ENCODE results near the gene EPOP.

EPOP gene

DNA sequence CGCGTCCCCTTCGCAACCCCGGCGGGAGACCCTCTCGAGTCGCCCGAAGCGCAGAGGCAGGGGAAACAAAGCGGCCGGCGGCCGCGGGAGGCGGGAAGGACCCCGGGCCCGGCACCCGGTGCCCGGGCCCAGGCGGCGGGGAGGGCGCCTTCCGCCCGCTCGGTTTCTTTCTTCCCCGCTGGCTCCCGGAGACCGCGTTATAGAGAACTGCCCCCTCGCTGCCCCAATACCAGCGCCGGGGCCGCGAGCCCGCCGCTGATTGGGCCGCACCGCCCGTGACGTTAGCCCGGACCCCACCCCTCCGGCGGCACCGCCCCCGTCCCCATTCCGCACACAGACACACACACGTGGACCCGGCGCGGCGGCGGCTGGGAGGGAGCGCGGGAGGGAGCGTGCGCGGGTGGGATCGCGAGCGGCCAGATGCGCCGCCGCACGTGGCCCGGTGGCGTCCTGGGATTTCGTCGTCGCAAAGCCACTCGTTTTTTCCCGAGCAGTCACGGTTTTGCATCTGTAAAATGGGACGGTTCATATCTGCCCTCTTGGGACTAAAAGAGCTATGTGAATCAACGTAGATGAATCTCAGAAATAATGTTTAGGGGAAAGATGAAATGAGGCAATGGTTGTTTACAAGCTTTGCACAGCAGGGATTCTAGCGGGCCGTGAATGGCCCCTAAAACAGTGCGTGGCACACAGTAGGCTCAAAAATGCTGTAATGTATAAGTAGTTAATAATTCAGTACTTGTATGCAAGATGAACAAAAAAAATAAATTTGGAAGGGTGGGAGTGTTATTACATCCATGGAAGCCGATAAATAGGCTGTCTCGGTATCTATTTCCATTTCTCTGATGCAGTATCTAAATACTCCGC lies at the start of gene EPOP:
TSS of gene EPOP (minus strand) at position 209 of the 867 bp plus-strand sequence. CDS start 462 bp downstream, outside the sequence.
- peak; percentile 91 for DNase-seq (ENCODE audit: low spot score)

DNA sequence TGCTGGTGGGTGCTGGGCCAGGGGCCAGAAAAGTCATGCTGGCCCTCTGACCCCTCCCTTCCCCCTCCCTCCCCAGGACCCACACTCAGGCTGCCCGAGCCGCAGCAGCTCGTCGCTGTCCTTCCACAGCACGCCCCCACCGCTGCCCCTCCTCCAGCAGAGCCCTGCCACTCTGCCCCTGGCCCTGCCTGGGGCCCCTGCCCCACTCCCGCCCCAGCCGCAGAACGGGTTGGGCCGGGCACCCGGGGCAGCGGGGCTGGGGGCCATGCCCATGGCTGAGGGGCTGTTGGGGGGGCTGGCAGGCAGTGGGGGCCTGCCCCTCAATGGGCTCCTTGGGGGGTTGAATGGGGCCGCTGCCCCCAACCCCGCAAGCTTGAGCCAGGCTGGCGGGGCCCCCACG lies 47.0 kb upstream of the EPOP start:
- no peak for DNase-seq (ENCODE audit: low spot score)

DNA sequence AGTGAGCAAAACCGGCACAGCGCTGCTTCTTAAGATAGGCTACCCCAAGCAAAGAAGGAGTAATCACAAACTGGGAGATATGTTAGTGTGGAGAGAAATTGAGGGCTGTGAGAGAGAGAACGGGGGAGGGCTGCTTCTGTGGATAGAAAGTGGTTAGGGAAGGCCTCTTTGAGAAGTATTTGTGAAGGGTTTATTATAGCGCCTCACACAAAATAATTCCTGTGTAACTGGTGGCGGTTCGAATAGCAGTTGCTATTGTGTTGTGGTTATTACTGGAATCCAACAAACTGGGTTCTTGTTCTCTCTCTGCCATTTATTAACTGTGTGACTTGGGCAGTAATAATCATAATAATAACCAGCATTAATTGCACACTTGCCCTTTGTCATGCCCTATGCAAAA lies 46.2 kb upstream of the EPOP start:
- no peak for DNase-seq (ENCODE audit: low spot score)

DNA sequence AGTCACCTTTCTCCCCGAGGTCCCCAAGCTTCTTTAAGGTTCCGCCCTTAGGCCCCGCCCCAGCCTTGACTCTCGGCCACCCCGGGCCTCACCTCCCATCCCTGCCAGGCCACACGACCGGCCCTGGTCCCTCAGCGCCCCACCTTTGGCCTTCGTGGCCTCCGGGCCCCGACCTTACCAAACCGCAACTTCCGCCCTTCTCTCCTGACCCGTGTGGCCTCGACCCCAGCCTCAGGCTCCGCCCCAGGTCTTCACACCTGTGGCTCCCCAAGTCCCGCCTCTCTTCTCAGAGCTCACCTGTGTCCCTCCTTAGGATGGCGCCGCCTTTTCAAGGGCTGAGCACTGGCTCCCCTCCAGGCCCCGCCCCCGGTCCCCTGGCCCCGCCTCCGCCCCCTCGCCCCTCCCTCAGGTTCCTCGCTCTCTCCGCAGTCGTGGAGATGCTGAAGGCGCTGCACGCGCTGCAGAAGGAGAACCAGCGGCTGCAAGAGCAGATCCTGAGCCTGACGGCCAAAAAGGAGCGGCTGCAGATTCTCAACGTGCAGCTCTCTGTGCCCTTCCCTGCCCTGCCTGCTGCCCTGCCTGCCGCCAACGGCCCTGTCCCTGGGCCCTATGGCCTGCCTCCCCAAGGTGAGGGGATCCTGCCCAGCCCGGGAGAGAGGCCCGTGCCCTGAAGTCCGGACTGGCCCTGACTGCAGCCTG lies 45.3 kb upstream of the EPOP start:
- no peak for DNase-seq (ENCODE audit: low spot score)

DNA sequence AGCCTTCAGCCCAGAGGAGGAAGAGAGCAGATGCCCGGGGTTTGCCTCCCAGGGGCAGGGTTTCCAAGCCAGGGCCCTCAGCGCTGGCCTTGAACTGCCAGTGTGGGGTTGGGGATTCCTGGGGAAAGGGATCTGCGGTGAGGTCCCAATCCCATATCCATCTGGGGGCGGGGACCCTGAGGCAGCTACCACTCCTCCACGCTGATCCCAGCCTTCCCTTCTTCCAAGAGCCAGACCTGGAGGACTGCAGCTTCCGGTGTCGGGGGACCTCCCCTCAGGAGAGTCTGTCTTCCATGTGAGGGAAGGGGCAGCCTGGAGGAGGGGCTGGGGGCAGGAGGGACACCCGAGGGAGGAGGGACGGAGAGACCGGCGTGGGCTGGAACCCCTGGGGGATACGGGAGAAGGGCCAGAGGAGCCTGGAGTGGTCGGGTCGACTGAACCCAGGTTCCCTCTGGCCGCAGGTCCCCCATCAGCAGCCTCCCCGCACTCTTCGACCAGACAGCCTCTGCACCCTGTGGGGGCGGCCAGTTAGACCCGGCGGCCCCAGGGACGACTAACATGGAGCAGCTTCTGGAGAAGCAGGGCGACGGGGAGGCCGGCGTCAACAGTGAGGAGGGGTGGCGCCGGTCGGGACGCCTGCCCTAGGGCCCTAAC lies 44.7 kb upstream of the EPOP start:
- no peak for DNase-seq (ENCODE audit: low spot score)

DNA sequence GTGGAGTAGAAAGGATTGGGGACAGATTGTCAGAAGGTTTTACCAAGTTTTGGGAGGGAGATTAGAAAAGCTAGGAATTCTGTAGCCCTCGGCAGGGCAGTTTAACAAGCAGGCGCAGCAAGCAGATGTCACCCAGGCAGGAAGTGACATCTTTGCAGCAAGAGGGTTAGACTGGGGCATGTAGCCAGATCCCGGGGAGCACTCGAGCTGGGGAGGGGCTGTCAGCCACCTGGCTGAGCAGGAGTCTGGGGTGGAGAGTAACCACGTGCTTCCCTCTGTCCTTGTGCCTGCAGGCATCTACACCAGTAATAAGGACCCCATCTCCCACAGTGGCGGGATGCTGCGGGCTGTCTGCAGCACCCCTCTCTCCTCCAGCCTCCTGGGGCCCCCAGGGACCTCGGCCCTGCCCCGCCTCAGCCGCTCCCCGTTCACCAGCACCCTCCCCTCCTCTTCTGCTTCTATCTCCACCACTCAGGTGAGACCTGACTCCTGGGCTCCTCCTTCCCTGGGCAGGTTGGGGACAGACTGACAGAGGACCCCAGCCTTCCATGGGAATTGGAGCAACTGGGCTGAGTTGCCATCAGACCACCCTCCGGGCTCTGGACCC lies 42.5 kb upstream of the EPOP start:
- no peak for DNase-seq (ENCODE audit: low spot score)

DNA sequence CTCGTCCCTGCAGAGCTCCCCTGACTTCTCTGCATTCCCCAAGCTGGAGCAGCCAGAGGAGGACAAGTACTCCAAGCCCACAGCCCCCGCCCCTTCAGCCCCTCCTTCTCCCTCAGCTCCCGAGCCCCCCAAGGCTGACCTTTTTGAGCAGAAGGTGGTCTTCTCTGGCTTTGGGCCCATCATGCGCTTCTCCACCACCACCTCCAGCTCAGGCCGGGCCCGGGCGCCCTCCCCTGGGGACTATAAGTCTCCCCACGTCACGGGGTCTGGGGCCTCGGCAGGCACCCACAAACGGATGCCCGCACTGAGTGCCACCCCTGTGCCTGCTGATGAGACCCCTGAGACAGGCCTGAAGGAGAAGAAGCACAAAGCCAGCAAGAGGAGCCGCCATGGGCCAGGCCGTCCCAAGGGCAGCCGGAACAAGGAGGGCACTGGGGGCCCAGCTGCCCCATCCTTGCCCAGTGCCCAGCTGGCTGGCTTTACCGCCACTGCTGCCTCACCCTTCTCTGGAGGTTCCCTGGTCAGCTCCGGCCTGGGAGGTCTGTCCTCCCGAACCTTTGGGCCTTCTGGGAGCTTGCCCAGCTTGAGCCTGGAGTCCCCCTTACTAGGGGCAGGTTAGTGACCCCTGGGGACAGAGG lies 41.7 kb upstream of the EPOP start:
- no peak for DNase-seq (ENCODE audit: low spot score)

DNA sequence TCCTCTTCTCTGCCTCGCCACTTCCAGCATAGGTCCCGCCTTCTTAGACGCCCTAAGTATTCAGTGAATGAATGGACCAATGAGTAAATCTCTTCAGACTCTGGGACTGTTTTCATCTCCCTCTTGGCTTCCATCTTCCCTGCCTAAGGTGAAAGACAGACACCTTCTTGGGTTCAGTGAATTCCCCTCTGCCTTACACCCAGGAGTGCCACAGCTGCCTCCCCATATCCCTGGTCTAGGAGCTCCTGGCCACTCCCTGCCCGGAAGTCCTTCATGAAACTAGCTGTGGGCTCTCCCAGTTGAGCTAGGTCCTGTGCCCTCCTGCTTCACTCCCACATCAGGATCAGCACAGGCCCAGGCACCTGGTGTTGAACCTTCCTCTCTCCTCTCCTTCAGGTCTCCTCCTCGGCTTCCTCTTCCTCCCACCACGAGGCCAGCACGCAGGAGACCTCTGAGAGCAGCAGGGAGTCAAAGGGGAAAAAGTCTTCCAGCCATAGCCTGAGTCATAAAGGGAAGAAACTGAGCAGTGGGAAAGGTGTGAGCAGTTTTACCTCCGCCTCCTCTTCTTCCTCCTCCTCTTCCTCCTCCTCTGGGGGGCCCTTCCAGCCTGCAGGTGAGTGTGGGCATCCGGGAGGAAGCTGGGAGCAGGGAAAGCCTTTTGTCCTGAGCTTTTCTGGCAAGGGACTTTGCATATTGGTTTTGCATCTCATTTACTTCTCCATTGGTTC lies 40.6 kb upstream of the EPOP start:
- no peak for DNase-seq (ENCODE audit: low spot score)

DNA sequence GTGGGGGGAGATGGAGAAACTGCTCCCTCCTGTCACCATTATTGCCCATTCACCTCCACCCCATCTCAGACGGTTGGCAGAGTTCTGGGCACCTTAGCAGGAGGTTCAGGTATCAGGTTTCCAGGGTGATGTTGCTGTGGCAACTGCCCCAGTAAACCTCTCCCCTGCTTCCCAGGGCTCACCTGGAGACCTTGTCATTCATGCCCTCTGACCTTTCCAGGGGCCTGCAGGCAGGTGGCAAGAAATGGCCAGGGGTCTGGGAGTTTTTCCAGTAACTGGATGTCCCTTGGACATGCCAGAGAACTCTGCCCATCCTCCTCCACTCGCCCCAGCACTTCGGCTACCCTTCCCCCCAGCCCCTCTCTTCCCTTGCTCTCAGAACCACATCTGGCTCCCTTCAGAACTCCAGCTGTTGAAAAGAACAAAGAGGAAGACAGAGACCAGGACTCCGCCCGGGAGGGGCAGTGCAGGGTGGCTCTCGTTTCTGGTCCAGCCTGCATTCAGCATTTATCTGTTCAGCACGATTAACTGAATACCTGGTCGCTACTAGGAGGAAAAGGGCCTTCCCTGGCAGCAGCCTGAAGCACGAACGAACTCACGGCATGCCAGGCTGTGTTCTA lies 38.8 kb upstream of the EPOP start:
- DNase-seq (ENCODE audit: low spot score), result no peak

DNA sequence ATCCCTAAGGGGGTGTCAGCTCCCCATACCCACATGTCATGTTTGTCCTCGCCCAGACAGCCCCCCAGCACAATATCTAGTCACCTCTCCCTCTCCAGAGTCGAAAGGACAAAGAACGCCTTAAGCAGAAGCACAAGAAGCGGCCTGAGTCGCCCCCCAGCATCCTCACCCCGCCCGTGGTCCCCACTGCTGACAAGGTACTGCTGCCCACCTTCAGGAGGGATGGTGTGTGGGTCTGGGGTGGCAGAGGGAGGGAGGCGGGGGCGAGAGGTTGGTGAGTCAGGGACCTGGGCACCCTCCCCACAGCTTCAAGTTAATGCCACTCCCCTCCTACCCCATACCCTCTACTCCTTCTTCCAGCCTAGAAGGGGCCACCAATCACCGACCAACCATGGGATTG lies 37.8 kb upstream of the EPOP start:
- DNase-seq (ENCODE audit: low spot score), result no peak

DNA sequence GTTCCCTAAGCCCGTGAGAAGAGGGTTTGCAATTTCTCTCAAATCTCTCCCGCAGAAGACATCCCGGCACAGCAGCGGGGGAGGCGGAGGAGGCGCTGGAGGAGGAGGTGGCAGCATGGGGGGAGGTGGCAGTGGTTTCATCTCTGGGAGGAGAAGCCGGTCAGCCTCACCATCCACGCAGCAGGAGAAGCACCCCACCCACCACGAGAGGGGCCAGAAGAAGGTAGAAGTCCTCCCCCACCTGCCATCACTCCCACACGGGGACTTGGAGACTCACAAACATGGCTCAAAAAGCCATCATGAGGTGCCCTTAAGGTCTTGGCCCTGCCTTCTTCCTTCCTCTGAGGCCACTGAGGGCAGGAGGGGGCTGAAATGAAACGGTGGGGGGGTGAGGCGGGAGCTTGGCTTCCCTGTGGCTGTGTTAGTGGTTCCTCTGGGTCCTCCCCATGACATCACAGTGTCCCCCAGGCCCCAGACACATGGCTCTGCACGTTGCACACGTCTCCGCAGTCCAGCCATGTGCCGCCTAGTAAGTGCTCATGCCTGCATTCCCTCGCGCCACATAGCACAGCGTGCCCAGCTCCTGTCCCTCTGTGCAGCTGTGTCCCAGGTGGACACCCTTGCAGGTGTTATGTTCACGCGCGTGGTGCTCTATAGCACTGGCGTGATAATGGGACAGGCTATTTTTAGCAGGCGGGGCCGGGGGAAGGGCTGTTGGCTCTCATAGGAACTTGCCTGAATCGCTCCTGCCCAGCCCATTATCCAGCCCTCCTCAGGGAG lies 37.2 kb upstream of the EPOP start:
- no peak for DNase-seq (ENCODE audit: low spot score)

DNA sequence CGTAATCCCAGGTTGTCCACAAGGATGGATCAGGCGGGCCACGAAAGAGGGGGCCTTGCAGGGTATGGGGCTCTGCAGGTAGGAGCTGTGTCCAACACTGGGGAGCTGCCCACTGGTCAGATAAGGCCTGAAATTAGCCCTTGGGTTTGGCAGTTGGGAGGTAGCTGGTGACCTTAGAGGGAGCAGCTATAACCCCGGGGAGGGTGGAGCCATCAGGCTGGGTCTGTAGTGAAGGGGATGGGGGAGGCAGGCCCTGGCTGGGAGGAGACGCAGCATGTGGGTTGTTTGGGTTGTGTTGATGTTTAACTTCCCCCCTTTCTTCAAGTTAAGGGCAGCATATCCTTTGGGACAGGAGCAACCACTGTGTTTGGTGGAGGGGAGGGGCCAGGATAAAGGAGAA lies 36.2 kb upstream of the EPOP start:
- DNase-seq (ENCODE audit: low spot score), result no peak

DNA sequence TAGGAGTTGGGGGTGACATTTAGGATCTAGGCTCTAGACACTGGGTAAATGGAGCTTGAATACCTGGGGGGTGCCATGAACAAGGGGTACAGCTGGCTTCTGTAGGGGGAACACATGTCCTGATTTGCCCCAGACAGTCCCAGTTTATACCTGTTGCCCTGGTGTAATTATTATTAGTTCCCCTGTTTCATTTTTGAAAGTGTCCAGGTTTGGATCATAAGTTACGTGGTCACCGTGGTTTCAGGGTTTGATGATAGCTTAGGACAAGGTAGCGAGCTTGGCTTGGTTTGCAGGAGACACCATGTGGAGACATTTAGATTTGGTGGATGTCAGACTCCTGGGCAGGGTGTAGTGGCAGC lies 35.8 kb upstream of the EPOP start:
- DNase-seq (ENCODE audit: low spot score), result no peak

DNA sequence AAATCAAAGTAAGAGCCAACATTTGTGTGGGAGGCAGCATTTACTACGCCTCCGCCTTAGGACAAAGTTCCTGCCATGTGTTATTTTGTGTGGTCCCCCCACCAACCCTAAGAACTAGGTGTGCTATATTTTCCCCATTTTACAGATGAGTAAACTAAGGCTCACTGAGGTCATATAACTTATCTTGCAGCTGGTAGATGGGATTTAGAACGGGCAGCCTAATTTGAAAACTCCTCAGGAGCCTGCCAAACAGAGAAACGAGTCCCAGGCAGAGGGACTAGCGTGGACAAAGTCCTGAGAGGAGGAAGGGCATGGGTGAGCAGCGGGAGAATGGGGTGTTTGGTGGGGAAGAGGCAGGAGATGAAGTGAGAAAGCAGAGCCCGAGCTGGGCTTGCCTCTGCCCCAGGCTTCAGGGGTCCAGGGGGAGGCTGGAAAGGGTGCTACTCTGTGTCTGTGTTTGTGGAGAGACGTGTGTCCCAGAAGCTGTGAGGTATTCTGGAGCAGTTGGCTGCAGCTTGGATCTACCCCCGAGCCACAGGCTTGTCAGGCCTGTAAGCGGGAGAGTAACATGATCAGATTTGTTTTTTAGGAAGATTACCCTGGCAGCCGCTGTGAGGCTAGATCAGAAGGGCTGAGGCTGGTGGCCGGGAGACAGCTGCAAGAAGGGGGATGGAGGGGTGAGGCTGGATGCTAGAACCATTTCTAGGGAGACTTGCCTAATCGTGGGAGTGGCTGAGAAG lies 35.3 kb upstream of the EPOP start:
- DNase-seq (ENCODE audit: low spot score), result no peak

DNA sequence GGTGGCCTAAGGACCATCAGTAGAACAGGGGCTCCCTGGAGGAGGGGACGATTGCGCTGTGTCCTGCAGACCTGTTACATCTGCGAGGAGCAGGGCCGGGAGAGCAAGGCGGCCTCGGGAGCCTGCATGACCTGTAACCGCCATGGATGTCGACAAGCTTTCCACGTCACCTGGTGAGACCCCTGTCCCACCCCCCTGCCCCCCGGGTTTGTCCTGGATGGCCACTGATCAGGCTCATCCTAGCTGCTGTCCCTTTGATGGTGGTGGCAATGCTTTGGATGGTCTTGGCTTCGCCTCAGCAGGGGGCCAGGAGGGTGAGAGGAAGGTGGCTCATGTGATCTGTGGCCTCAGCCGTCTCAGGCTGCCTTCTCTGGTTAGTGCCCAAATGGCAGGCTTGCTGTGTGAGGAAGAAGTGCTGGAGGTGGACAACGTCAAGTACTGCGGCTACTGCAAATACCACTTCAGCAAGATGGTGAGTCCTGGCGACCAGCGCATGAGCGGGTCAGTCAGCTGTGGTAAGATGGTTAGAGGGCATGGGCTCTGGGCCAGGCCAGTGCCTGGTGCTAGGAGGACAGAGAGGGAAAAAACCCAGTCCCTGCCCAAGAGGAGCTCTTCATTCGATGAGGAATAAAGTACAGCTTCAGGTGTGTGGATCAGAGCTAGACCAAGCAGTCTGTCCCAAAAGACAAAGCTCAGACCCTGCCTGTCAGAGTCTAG lies 34.5 kb upstream of the EPOP start:
- DNase-seq (ENCODE audit: low spot score), result no peak

DNA sequence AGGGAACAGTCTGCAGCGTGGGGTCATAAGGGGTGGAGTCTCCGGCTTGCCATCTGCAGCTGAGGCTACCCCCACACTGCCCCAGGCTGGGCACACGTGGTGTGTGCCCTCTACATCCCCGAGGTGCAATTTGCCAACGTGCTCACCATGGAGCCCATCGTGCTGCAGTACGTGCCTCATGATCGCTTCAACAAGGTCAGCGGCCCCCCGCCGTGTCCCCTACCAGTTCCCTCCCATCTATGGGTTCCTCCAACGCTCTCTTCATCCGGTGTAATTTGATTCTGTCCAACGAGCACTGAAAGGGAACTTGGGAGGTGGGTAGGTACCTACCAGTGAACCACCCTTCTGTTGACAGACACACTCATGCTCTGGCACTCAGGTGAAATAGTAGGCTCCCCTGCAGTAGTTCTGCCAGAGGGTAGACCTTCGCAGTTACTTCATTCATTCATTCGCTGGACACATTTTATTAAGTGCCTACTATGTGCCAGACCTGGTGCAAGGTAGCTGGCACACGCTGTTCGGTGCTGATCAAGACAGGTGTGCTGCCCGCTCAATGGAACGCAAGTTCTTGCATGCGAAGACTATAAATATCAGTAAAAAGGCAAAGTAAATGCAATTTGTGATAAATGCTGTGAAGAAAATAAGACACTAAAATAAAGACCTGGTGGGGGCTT lies 33.1 kb upstream of the EPOP start:
- no peak for DNase-seq (ENCODE audit: low spot score)

DNA sequence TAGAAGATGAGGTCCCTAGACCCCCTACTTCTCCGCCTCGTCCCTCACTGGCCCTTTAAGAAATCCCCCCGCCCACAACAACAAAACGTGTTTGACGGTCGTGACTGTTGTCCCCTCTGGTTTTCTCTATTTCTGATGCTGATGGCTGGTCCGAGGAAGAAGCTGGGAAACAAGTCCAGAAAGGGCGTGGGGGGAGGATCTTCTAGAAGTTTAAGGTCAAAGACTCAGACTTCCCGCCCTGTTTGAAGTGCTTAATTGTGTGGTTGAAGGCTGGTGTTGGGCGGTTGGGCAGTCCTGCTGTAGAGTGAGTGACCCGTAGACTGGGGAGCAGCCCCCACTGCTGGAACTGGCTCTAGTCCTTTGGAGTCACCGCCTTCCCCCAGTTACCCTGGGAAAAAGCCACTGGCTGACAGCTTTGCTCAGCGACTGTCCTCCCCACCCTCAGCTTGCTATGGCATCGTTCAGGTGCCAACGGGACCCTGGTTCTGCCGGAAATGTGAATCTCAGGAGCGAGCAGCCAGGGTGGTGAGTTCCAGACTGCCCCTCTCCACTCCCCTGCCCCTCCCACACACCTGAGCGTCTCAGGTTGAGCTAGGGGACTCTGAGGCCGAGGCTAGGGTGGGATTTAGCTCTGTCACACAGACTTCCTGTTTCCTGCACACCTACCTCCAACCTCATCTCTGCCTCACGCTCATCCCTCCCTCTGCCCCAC lies 31.9 kb upstream of the EPOP start:
- no peak for DNase-seq (ENCODE audit: low spot score)

Data from Ammon's horn (tissue), 1 donor.